IPS DF 19.7 (cell line): ENCODE results near the gene PRICKLE4.
"Not testable (repeated sequence)": the region's sequence is repeated elsewhere in the genome, so short reads cannot be mapped to it uniquely, and the experiment has no call there.

ENCODE experiments used
- DNase-seq: peaks from one replicate; pipeline ENCODE4 v3.0.0-alpha.2; 2013; ENCODE audit warnings: low read depth, low spot score

The PRICKLE4 gene

DNA sequence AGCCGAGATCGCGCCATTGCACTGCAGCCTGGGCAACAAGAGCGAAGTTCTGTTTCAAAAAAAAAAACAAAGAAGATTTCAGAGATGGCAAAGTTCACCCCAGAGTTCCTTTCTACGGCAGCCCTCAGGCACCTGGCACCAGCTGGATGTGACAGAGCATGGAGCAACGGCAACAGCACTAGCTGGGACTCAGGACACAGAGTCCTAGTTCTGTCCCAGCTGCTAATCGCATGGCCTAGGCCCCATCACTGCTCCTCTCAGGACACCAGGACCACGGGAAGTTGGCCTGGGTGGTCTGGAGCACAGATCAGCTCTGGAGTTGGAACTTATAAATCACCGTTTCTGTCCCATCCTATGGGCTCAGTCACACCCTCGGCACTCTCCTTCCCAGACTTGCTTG lies 34.5 kb upstream of the PRICKLE4 start:
- no peak for DNase-seq

DNA sequence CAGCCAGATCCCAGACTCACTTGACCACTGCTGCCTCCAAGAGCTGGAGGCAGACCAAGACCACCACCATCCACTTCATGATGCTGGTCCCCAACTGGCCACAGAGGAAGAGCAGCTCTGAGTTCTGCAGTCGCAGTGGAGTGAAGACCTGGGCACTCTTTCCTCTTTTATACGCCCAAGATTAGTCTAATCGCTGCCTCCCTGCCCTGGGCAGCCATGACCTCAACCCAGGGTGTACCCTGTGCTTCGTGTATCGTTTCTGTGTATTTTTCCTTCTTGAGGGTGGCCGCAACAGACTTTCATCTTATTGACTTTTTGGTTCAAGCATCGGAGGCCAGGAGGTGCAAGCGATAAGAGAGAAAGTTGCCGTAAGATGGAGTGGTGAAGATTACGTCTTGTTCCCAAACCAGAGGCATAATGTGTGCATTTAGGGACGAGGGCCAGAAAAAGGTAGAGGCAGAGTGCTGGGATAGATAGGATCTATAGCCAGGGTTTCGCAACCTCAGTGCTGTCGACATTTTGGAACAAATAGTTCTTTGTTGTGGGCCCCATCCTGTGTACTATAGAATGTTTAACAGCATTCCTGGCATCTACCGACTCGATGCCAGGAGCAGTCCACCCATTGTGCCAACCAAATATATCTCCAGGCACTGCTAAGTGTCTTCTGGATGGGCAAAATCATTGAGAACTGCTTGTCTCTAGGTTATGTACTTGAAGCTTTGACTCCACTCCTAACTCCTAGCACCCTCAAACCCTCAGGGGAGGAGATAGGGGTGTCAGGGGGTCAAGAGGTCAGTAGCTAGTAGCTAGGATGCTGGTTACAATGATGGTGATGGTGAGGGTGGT lies 33.1 kb upstream of the PRICKLE4 start, which contains the start of gene PGC:
PGC (minus strand) TSS at position 142 of the 846 bp plus-strand sequence; CDS start at position 79, 63 bp downstream.
- no peak for DNase-seq

DNA sequence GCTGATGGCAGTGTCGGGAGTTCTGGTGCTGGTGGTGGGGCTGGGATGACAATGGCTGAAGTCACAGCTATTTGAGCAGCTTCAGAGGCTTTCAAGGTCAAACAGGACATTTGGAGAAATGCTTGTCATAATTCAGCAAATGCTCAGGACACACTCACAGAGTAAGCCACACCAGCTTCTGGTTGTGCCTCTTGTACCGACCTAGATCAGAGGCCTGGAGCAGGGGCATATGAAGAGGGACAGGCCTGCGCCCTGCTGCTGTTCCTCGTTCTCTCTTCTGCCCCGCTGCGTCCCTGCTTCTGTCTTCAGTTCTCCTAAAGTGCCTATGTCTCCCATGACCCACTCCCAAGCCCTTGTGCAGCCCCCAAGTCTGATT lies 32.5 kb upstream of the PRICKLE4 start:
- no peak for DNase-seq

DNA sequence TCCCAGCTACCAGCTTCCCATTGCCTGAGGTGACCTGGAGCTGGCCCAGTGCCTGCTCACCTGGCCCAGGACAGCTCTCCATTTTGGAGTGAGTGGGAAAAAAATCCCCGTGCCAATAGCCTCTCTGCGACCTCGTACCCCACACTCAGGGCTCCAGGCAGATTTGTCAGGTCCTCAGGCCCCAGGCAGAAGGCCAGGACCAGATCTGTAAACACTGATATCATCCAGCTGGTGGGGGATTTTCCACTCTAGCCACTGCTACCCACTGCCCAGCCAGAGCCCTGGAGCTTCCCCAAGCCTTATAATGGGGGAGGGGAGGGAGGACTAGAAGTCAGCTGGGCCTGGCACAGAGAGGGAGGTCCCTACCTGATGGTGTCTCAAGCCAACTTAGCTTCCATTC lies 32.0 kb upstream of the PRICKLE4 start:
- DNase-seq: no peak

DNA sequence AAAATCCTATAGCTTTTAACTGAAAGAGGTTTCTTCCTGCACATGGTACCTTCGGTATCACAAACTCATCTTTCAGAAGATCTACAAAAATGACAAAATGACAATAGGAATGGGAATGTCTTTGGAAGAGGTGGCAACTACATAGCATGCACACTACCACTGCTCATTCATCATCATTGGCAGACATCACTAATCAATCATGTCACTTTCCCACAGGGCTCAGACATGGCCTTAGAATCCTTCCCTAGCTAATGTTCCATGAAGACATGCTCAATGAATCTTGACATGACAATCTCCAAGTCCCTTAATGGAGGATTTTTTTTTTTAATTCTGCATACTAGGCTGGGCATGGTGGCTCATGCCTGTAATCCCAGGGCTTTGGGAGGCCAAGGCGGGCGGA lies 30.2 kb upstream of the PRICKLE4 start:
- DNase-seq: no peak

DNA sequence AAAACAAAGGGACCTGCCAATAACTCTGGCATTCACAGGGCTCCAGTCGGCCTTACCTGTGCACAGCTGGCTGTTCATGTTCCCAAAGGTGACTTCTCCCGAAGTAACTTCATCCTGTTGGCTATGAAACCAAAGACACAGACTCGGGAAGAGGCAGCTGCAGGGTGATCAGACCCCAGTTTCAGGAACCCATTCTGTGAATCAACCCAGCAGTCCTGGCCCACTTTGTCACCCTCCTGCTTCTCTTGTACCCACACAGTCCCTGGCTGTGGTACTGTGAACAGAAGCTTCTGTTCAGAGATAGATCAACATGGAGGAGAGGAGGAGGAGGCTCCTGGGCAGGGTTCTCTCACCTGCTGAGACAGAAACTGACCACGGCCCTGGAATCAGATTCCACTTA lies 24.7 kb upstream of the PRICKLE4 start:
- DNase-seq: no peak

GRCh38 chr6:41756354-41756753 lies 24.2 kb upstream of the PRICKLE4 start:
- DNase-seq: no peak

GRCh38 chr6:41757271-41757670 lies 23.3 kb upstream of the PRICKLE4 start:
- no peak for DNase-seq

- no peak for DNase-seq
Observed at GRCh38 chr6:41757931-41758640, 22.5 kb upstream of the PRICKLE4 start.

DNA sequence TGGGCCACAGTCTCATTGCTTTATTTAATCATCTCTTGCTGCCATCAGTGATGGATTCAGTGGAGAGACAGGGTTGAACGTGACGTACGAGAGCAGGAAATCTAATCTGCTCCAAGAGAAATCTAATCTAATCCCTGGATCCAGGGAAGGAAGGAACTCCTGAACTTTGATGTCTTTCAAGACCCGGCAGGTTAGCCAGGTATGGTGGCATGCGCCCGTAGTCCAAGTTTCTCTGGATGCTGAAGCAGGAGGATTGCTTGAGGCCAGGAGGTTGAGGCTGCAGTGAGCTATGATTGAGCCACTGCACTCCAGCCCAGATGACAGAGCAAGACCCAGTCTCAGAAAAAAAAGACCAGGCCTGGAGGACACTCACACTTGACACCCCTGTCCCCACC lies 21.9 kb upstream of the PRICKLE4 start:
- DNase-seq: no peak

GRCh38 chr6:41759106-41759904 lies 21.3 kb upstream of the PRICKLE4 start:
- DNase-seq: no peak

DNA sequence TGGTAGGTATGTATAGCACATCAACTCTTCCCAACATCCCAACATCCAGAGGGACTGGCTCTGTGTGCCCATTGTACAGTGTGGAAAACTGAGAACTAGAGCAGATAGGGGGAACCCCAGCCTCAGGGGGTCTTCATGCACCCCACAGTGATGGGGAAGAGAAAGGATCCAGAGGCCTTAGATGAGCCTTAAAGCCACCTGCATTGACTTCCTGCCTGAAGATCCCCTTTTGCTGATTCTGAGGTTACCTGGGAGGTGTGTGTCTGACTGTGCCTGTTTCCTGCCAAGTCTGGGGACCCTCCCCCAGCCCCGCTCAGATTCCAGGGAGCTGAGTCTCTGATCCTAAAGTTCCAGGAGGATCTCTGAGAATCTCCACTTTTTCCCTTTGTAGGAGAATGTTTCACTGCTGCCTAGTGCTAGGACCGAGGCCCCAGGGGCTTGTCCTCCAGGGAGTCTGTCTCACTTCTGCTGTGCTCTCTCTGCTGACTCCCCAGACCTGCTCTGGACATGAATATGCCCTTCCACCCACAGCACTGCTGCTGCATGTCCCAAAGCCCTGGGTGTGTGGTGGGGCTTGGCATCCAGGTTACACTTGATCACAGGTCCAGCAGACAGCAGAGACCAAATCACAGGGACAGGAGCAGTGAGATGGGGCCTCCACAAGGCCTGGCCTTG lies 20.5 kb upstream of the PRICKLE4 start:
- no peak for DNase-seq

GRCh38 chr6:41763470-41763869 lies 17.1 kb upstream of the PRICKLE4 start:
- DNase-seq: no peak

GRCh38 chr6:41766043-41766664 lies 14.4 kb upstream of the PRICKLE4 start:
- DNase-seq: not testable (repeated sequence)

DNA sequence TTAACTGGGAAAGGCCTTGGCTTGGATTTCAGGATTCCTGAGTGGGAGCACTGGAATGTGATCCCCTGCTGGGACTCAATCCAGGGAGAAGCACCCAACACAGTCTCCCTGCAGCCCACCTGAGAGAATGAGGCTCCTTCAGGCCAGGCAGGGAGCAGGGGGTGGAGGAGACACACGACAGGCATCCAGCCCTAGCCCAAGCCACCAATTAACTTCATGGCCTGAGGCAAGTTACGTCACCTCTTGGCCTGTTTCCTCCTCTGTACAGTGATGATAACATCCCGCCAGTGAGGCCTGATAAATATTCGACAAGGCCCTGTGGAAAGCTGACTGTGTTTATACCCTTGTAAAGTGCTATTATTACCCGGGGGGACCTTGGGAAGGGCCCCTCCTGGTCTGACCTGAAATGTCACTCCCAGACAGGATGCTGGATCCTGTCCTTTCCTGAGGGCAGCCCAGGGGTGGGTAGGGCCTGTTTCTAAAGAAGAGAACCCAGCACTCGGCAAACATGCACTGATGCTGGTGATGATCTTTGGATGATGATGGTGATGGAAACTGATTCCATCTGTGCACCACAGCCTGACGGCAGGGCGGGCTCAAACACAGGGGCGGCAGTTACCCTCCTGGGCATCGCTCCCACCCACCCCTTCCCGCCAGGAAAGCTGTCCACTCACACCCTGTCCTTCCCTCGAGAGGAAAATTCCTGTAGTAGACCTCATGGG lies 13.3 kb upstream of the PRICKLE4 start:
- DNase-seq: no peak

DNA sequence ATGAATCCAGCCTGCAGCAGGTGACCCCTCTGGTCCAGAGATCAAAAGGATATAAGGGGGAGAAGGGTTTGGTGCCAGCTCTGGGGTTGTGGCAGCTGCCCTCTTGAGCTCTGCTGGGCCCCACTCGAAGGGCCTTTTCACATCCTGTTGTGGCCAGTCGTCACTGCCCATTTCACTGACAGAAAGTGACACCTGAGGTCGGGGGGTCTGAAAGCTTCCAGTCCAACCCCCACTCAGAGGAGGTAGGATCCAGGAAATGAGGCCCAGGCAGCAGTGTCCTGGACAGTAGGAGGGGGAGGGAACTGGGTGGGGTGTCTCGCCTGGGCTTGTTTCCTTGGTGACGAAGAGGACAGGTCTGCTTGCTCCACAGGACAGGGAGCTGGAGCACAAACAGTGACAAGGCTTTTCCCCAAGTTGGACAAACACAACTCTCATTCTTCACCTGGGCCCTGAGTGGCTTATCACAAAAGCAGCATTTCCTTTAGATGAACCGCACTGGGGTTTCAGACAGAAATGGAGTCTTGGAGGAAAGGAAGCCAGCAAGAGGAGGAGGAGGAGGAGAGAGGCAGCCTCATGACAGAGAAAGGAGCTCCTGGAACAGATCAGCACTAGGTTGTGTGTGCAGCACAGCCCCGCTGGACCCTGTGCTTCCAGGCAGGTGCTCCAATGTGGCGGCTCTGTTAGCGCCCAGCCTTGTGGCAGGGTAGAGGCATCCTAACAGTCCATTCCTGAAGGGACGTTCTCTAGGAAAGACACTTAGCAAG lies 11.9 kb upstream of the PRICKLE4 start:
- DNase-seq: no peak

DNA sequence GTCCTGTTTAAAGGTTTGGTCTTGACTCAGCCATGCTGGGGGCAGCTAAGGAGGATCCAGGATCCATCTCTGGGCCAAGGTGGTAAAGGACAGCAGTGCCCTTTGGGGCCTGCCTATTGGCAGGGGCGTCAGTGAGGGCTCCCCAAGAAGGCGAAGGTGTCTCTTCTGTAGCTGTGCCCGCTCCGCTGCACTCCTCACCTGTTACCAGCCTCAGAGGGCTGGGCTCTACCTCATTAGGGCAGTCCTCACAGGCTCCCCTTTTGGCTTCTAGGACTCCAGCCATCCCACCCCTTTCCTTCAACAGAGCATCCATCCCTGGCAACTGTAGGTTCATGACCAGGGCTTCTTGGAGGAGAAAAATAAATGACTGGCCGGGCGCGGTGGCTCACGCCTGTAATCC lies 11.2 kb upstream of the PRICKLE4 start:
- DNase-seq: no peak

DNA sequence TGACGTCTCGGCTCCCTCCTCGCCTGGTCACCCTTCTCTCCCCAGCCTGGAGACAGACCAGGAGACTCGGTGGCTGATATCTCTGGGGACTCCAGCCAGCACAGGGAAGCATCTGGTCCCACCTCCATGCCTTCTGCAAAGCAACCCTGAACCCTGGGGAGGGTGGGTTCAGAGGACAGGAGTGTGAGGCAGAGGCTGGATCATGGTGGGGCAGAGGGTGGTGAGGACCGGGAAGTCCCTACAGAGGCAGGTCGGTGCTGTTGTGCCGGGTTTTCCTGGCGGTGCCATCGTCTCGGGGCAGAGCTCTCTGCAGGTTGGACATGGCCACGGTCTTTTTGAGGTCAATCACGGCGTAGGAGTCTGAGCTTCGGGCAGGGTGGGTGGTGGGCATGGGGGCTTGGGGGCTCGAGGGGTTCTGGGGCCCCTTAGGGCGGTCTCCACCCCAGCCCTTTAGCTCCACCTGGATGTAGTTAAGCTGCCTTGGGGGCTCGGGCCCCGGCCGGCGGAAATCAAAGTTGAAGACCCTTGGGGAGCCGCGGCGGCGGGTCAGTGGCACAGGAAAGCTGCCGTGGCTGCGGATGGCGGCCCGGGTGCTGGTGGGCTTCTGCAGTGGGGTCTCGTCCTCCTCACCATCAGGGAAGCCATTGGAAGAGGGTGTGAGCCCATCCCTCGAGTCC lies 10.1 kb upstream of the PRICKLE4 start:
- DNase-seq: no peak
